IMR-90 (cell line): ENCODE data around the gene CDK5RAP3. TPM values are rescaled to one million over a fixed set of nuclear protein-coding genes. Genes with fewer than 3 reads are reported as not detected.

ENCODE experiments used
- ATAC-seq: fragments of 200-7000 bp; cut with Tn5 transposase; 2 replicates; pipeline ENCODE4 v1.9.1; 2020; ENCODE audit warnings: low read depth, mild to moderate bottlenecking, moderate library complexity
- BruUV-seq: library from RNA; stranded (reverse); fragments of 400-500 nt; replicated peaks from 2 replicates; lab custom pipeline; 2021; lab: Mats Ljungman, UMichigan
- CTCF ChIA-PET: fragments of 300-600 bp; formaldehyde crosslinking; extraction: SDS; loops from one replicate; lab custom pipeline; 2021; ENCODE audit warnings: antibody characterized with exemption; lab: Yijun Ruan, JAX
- POLR2A ChIA-PET: fragments of 300-600 bp; sonication (Branson Sonifier 250); formaldehyde crosslinking; loops from one replicate; lab custom pipeline; 2022; ENCODE audit warnings: antibody characterized with exemption; ENCODE audit not compliant: unreplicated experiment; lab: Charles Lee
- DNase-seq: peaks from one replicate; pipeline ENCODE4 v3.0.0; 2013
- H2AFZ ChIP-seq: replicated peaks from 2 replicates; pipeline ENCODE3; 2013; ENCODE audit warnings: low read length, mild to moderate bottlenecking; ENCODE audit not compliant: poor library complexity
- H2AK5ac ChIP-seq: 2 replicates; pipeline ENCODE4 v1.6.1; 2013; ENCODE audit warnings: low read depth, low read length, inconsistent platforms
- H2AK9ac ChIP-seq: replicated peaks from 2 replicates; pipeline ENCODE3; 2013; ENCODE audit warnings: mild to moderate bottlenecking, low read depth, low read length, moderate library complexity; ENCODE audit not compliant: poor library complexity
- H2BK120ac ChIP-seq: 2 replicates; pipeline ENCODE4 v1.6.1; 2013; ENCODE audit warnings: low read depth, low read length, inconsistent platforms
- H2BK15ac ChIP-seq: 3 replicates; pipeline ENCODE4 v1.6.1; 2013; ENCODE audit warnings: low read depth, low read length, inconsistent platforms
- H2BK20ac ChIP-seq: 2 replicates; pipeline ENCODE4 v1.6.1; 2013; ENCODE audit warnings: low read depth, mild to moderate bottlenecking, inconsistent platforms, low read length, moderate library complexity
- H2BK5ac ChIP-seq: 2 replicates; pipeline ENCODE4 v1.6.1; 2013; ENCODE audit warnings: mild to moderate bottlenecking, low read depth, low read length, inconsistent platforms; ENCODE audit not compliant: poor library complexity, severe bottlenecking
- H3K14ac ChIP-seq: replicated peaks from 2 replicates; pipeline ENCODE4 v1.6.1; 2013; ENCODE audit warnings: low read depth, low read length, inconsistent platforms
- H3K18ac ChIP-seq: 2 replicates; pipeline ENCODE4 v1.6.1; 2013; ENCODE audit warnings: low read depth, low read length, control low read depth
- H3K23ac ChIP-seq: 2 replicates; pipeline ENCODE4 v1.6.1; 2013; ENCODE audit warnings: low read depth, low read length, inconsistent platforms
- H3K27ac ChIP-seq: 2 replicates; pipeline ENCODE4 v1.5.1; 2013; ENCODE audit warnings: mild to moderate bottlenecking, control low read depth, low read length; ENCODE audit not compliant: insufficient read depth
- H3K27me3 ChIP-seq: 2 replicates; pipeline ENCODE4 v1.6.1; 2013; ENCODE audit warnings: low read length; ENCODE audit not compliant: control insufficient read depth, insufficient read depth
- H3K36me3 ChIP-seq: 2 replicates; pipeline ENCODE4 v1.6.1; 2013; ENCODE audit warnings: low read length, mixed read lengths; ENCODE audit not compliant: control insufficient read depth, insufficient read depth
- H3K4ac ChIP-seq: 2 replicates; pipeline ENCODE4 v1.6.1; 2013; ENCODE audit warnings: low read depth, low read length, inconsistent platforms
- H3K4me1 ChIP-seq: 2 replicates; pipeline ENCODE4 v1.6.1; 2013; ENCODE audit warnings: low read length, mixed read lengths; ENCODE audit not compliant: control insufficient read depth, insufficient read depth
- H3K4me2 ChIP-seq: 2 replicates; pipeline ENCODE4 v1.6.1; 2013; ENCODE audit warnings: low read depth, mild to moderate bottlenecking, control low read depth, low read length, moderate library complexity
- H3K4me3 ChIP-seq: 2 replicates; pipeline ENCODE4 v1.5.1; 2013; ENCODE audit warnings: low read depth, mild to moderate bottlenecking, control low read depth, low read length, moderate library complexity; ENCODE audit not compliant: insufficient read depth
- H3K56ac ChIP-seq: 2 replicates; pipeline ENCODE4 v1.6.1; 2013; ENCODE audit warnings: low read length, inconsistent platforms; ENCODE audit not compliant: insufficient read depth; ENCODE audit errors: extremely low read depth
- H3K79me1 ChIP-seq, 2 experiments: 2 replicates each; pipeline ENCODE4 v1.6.1; 2013; ENCODE audit warnings: low read length in 2 of 2, inconsistent platforms in 1 of 2, low read depth in 1 of 2
- H3K9ac ChIP-seq: 2 replicates; pipeline ENCODE4 v1.6.1; 2013; ENCODE audit warnings: low read depth, low read length, control low read depth
- H3K9me1 ChIP-seq: 2 replicates; pipeline ENCODE4 v1.6.1; 2013; ENCODE audit warnings: low read length, inconsistent platforms; ENCODE audit not compliant: insufficient read depth
- H3K9me3 ChIP-seq: 2 replicates; pipeline ENCODE4 v1.6.1; 2013; ENCODE audit warnings: low read length; ENCODE audit not compliant: control insufficient read depth, insufficient read depth
- H4K20me1 ChIP-seq: 2 replicates; pipeline ENCODE4 v1.6.1; 2013; ENCODE audit warnings: low read length, inconsistent platforms; ENCODE audit not compliant: insufficient read depth
- H4K5ac ChIP-seq: 2 replicates; pipeline ENCODE4 v1.6.1; 2013; ENCODE audit warnings: mild to moderate bottlenecking, low read depth, low read length, control low read depth
- H4K8ac ChIP-seq, 2 experiments: 2 replicates each; pipeline ENCODE4 v1.6.1; 2013; ENCODE audit warnings: low read depth in 2 of 2, low read length in 2 of 2, control low read depth in 1 of 2, inconsistent platforms in 1 of 2
- H4K91ac ChIP-seq: 2 replicates; pipeline ENCODE4 v1.6.1; 2013; ENCODE audit warnings: low read depth, low read length, inconsistent platforms; ENCODE audit not compliant: insufficient read depth
- BHLHE40 ChIP-seq: fragments of 150-350 bp; IDR thresholded peaks from 2 replicates; pipeline ENCODE4 v1.6.1; 2016; ENCODE audit warnings: mild to moderate bottlenecking, low read depth, low read length
- CTCF ChIP-seq: conservative IDR thresholded peaks from 2 replicates; pipeline ENCODE4 v1.5.1; 2012; ENCODE audit warnings: mild to moderate bottlenecking, low read depth, low read length, improper control_type of control experiment
- MAZ ChIP-seq: IDR thresholded peaks from 2 replicates; pipeline ENCODE4 v1.6.1; 2012; ENCODE audit warnings: low read depth, mild to moderate bottlenecking, low read length, improper control_type of control experiment, moderate library complexity, borderline replicate concordance
- MXI1 ChIP-seq: IDR thresholded peaks from 2 replicates; pipeline ENCODE4 v1.6.1; 2012; ENCODE audit warnings: low read depth, mild to moderate bottlenecking, low read length, moderate library complexity, borderline replicate concordance
- POLR2A ChIP-seq: IDR thresholded peaks from 2 replicates; pipeline ENCODE4 v1.6.1; 2012; ENCODE audit warnings: mild to moderate bottlenecking, low read depth, low read length
- RAD21 ChIP-seq: IDR thresholded peaks from 2 replicates; pipeline ENCODE4 v1.6.1; 2012; ENCODE audit warnings: low read length, improper control_type of control experiment
- RFX5 ChIP-seq: IDR thresholded peaks from 2 replicates; pipeline ENCODE4 v1.8.0; 2012; ENCODE audit warnings: low read depth, mild to moderate bottlenecking, low read length, moderate library complexity
- SMC3 ChIP-seq: fragments of 150-350 bp; IDR thresholded peaks from 2 replicates; pipeline ENCODE4 v1.6.1; 2016; ENCODE audit warnings: low read depth, mild to moderate bottlenecking, antibody characterized with exemption, low read length, moderate library complexity
- WGBS, 2 experiments: methylation state at CpG; one replicate each; pipeline versions ENCODE4 v1.1.5 to v1.1.7; 2013; ENCODE audit warnings: missing lambda C conversion rate in 2 of 2; ENCODE audit not compliant: insufficient read length in 1 of 2; ENCODE audit errors: extremely low coverage in 2 of 2; 5-methylcytosine and 5-hydroxymethylcytosine counted together
- dilution Hi-C: fragments of 300-500 bp; cut with HindIII; formaldehyde crosslinking; loops from one replicate; pipeline ENCODE4 v1.14.3; 2018; ENCODE audit warnings: low sequenced_read_pairs; ENCODE audit not compliant: unreplicated experiment
- in situ Hi-C: fragments of 300-500 bp; cut with MboI; formaldehyde crosslinking; loops from 3 replicates; pipeline ENCODE4 v1.14.3; 2019; ENCODE audit warnings: low sequenced_read_pairs, inconsistent platforms, mixed read lengths
- intact Hi-C: fragments of 100-400 bp; cut with micrococcal nuclease; formaldehyde crosslinking; loops from 2 replicates; pipeline ENCODE4 v1.10.0; 2022
- polyA plus RNA-seq, 3 experiments: library from polyadenylated mRNA; depleted of rRNA; stranded (reverse); fragments of >200 nt; gene quantifications; 2 replicates each; pipeline ENCODE4 v1.2.3, GENCODE V29; 2012; ENCODE audit warnings: low replicate concordance in 1 of 3
- total RNA-seq: library from RNA; depleted of rRNA; stranded (reverse); fragments of >200 nt; gene quantifications from 2 replicates; pipeline ENCODE4 v1.2.3, GENCODE V29; 2012
- TF ChIP-seq, protein P1 (sequence below): fragments of 150-350 bp; IDR thresholded peaks from 2 replicates; pipeline ENCODE4 v1.6.1; 2017; ENCODE audit warnings: mild to moderate bottlenecking, antibody characterized with exemption, low read length, low read depth
- TF ChIP-seq, protein P2 (sequence below): fragments of 150-350 bp; IDR thresholded peaks from 2 replicates; pipeline ENCODE4 v1.6.1; 2016; ENCODE audit warnings: low read depth, mild to moderate bottlenecking, low read length, moderate library complexity, borderline replicate concordance

Gene CDK5RAP3
- total and polyA plus RNA-seq, 2 of the 4 experiments (the other 2 are of a cell fraction): 75.3 to 153 TPM

GRCh38 chr17:47982645-47983390 is 11.9 kb downstream of the CDK5RAP3 start:
- H4K20me1 ChIP-seq: no peaks in the 10 kb centered on the region; the same call in 1 of the 2 replicates
- no peak overlapping the region for H3K9ac ChIP-seq
- H3K36me3 ChIP-seq: peaks cover 45% of the 10 kb centered on the region
- no peak overlapping the region for H2BK20ac ChIP-seq
- no peak overlapping the region for H2AK5ac ChIP-seq
- TF ChIP-seq RFX5 (no peak), MXI1 (no peak), RAD21 (no peak), SMC3 (no peak), POLR2A (no peak), BHLHE40 (no peak), MAZ (no peak), CTCF (no peak)
- TF ChIP-seq, protein P1, sequence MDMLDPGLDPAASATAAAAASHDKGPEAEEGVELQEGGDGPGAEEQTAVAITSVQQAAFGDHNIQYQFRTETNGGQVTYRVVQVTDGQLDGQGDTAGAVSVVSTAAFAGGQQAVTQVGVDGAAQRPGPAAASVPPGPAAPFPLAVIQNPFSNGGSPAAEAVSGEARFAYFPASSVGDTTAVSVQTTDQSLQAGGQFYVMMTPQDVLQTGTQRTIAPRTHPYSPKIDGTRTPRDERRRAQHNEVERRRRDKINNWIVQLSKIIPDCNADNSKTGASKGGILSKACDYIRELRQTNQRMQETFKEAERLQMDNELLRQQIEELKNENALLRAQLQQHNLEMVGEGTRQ: no peak
- TF ChIP-seq, protein P2, sequence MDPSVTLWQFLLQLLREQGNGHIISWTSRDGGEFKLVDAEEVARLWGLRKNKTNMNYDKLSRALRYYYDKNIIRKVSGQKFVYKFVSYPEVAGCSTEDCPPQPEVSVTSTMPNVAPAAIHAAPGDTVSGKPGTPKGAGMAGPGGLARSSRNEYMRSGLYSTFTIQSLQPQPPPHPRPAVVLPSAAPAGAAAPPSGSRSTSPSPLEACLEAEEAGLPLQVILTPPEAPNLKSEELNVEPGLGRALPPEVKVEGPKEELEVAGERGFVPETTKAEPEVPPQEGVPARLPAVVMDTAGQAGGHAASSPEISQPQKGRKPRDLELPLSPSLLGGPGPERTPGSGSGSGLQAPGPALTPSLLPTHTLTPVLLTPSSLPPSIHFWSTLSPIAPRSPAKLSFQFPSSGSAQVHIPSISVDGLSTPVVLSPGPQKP: no peak
- intact Hi-C loops (no loop called here), dilution Hi-C loops (no loop called here), in situ Hi-C loops (loop anchor here (5.0 kb wide), 1 partner anchor 34 kb away; no protein-coding TSS in a partner anchor)
- ChIA-PET POLR2A (interaction anchor here (0.7 kb wide), 1 partner anchor 11 kb away, joined by 6 read pairs; no protein-coding TSS in a partner anchor), CTCF (interaction anchor here (0.8 kb wide), 1 partner anchor 10 kb away, joined by 3 read pairs; no protein-coding TSS in a partner anchor)
- H3K4me2 ChIP-seq: no peak overlapping the region
- DNase-seq (no peak), ATAC-seq (no peak)
- peaks cover 7% of the 10 kb centered on the region for H3K4me1 ChIP-seq
- H2AK9ac ChIP-seq: no peak overlapping the region
- no peak overlapping the region for H2BK5ac ChIP-seq
- WGBS, 2 experiments: 93% methylated on average over 3 of the region's 9 CpGs; no CpG with 5 or more reads in 1 of the 2 experiments
- H3K4me3 ChIP-seq: no peak overlapping the region
- no TSS peak for BruUV-seq
- peaks cover 4 to 6% of the 10 kb centered on the region in 2 experiments; a peak in 2 of 4 replicates for H3K79me1 ChIP-seq
- no peak overlapping the region for H2AFZ ChIP-seq
- H3K9me1 ChIP-seq: no peaks in the 10 kb centered on the region
- no peak overlapping the region for H4K8ac ChIP-seq
- H4K91ac ChIP-seq: no peak overlapping the region
- no peak overlapping the region for H3K4ac ChIP-seq
- no peaks in the 10 kb centered on the region for H3K27me3 ChIP-seq
- H3K14ac ChIP-seq: no peak overlapping the region
- no peak overlapping the region for H2BK15ac ChIP-seq
- no peak overlapping the region for H2BK120ac ChIP-seq
- no peak overlapping the region for H3K56ac ChIP-seq
- no peak overlapping the region for H4K5ac ChIP-seq
- no peak overlapping the region for H3K27ac ChIP-seq
- no peaks in the 10 kb centered on the region for H3K9me3 ChIP-seq
- H3K18ac ChIP-seq: no peak overlapping the region
- no peak overlapping the region for H3K23ac ChIP-seq
